Adrenal gland (tissue), 12 donors: Measurements from ENCODE around the gene ZBTB44. TPM values are rescaled to one million over a fixed set of nuclear protein-coding genes. Genes with fewer than 3 reads are reported as not detected.

ENCODE experiments used
- DNase-seq, 7 donors: peaks; one replicate each; pipeline ENCODE4 v3.0.0-alpha.2; 2019 to 2020
- H3K27ac ChIP-seq, 5 donors: fragments of 200-600 bp; sonication (generic) in 4 of 5; 1 replicate in 3 of 5; 2 replicates in 2 of 5; pipeline versions ENCODE4 v1.5.1 to v1.8.0; 2016 to 2020; ENCODE audit warnings: mild to moderate bottlenecking in 1 of 5
- H3K27me3 ChIP-seq: fragments of 200-600 bp; 2 replicates; pipeline ENCODE4 v1.8.0; 2021
- H3K36me3 ChIP-seq, 2 donors: fragments of 200-600 bp; replicated peaks in 1 of 2; 1 replicate in 1 of 2; 2 replicates in 1 of 2; pipeline versions ENCODE4 v1.5.1 to v1.8.0; 2018 to 2022
- H3K4me1 ChIP-seq, 2 donors: fragments of 200-600 bp; replicated peaks in 1 of 2; 1 replicate in 1 of 2; 2 replicates in 1 of 2; pipeline versions ENCODE4 v1.5.1 to v1.8.0; 2018 to 2021
- H3K4me3 ChIP-seq, 4 donors: fragments of 200-600 bp; sonication (generic) in 3 of 4; one replicate each; pipeline ENCODE4 v1.5.1; 2016 to 2018
- H3K9me3 ChIP-seq, 3 donors: fragments of 200-600 bp; sonication (generic) in 1 of 3; replicated peaks in 1 of 3; 1 replicate in 2 of 3; 2 replicates in 1 of 3; pipeline versions ENCODE4 v1.5.1 to v1.8.0; 2016 to 2021
- POLR2A ChIP-seq, 2 donors: fragments of 450-650 bp; IDR thresholded peaks; one replicate each; pipeline ENCODE4 v1.6.1; 2017; ENCODE audit warnings: antibody characterized with exemption in 2 of 2, mild to moderate bottlenecking in 2 of 2, moderate library complexity in 1 of 2
- WGBS, 4 donors: extraction: QIAGEN DNeasy Blood & Tissue Kit in 2 of 4; methylation state at CpG; one replicate each; pipeline versions ENCODE4 v1.1.5 to v1.1.7; 2013 to 2017; 5-methylcytosine and 5-hydroxymethylcytosine counted together
- intact Hi-C, 2 donors: fragments of 100-400 bp; cut with DNase I; formaldehyde crosslinking; loops; one replicate each; pipeline versions ENCODE4 v1.14.1 to v1.15.0; 2022 to 2023
- polyA plus RNA-seq, 3 donors: library from polyadenylated mRNA; stranded (reverse); fragments of 200-250 nt in 2 of 3; fragments of 350-450 nt in 1 of 3; fragmentation: Illumina TruSeq in 1 of 3; extraction: RNeasy Lipid Tissue Mini Kit (QIAGEN cat#74804) in 1 of 3; gene quantifications; one replicate each; pipeline ENCODE4 v1.2.3, GENCODE V29; 2013 to 2014
- total RNA-seq, 9 donors: library from RNA; depleted of rRNA in 4 of 9; stranded (reverse); fragments of >200 nt in 4 of 9; fragments of 120-200 nt in 1 of 9; fragmentation: NEBNext Ultra II Directional in 1 of 9; extraction: Animal tissue kit (Norgen Biotek cat#: 25700) in 1 of 9; gene quantifications; one replicate each; pipeline versions ENCODE4 v1.1.0 to v1.2.4, GENCODE V29; 2013 to 2023
- TF ChIP-seq, protein P1 (sequence below), 6 experiments: fragments of 450-650 bp in 4 of 6; fragments of 200-600 bp in 2 of 6; sonication (generic) in 1 of 6; IDR thresholded peaks; 1 replicate in 5 of 6; 2 replicates in 1 of 6; pipeline versions ENCODE4 v1.5.1 to v1.8.0; 2016 to 2021; ENCODE audit warnings: antibody characterized with exemption in 6 of 6, mild to moderate bottlenecking in 2 of 6, moderate library complexity in 1 of 6
- donor health status: healthy with polysubstance abuse.
- donor health status: Bipolar disorder and iron deficiency.
- donor health status: DM: yes; HTN: yes; CAD: no.
- donor health status: DM: no; HTN: no; CAD: no.
- donor health status: DM: no; HTN: no; CAD: no.
- donor health status: DM: yes; HTN: yes; CAD: no.

Gene ZBTB44
- total and polyA plus RNA-seq, 12 donors, result 10.1 to 94.3 (median 39.6) TPM

GRCh38 chr11:130330101-130330684, 15.5 kb upstream of the ZBTB44 start:
- H3K36me3 ChIP-seq, result no peaks in the 10 kb centered on the region
- intact Hi-C loops, result no loop called here
- no peaks in the 10 kb centered on the region for H3K27me3 ChIP-seq
- no peak overlapping the region for H3K4me3 ChIP-seq
- DNase-seq, result no peak
- H3K27ac ChIP-seq, result no peak overlapping the region
- TF ChIP-seq, protein P1, sequence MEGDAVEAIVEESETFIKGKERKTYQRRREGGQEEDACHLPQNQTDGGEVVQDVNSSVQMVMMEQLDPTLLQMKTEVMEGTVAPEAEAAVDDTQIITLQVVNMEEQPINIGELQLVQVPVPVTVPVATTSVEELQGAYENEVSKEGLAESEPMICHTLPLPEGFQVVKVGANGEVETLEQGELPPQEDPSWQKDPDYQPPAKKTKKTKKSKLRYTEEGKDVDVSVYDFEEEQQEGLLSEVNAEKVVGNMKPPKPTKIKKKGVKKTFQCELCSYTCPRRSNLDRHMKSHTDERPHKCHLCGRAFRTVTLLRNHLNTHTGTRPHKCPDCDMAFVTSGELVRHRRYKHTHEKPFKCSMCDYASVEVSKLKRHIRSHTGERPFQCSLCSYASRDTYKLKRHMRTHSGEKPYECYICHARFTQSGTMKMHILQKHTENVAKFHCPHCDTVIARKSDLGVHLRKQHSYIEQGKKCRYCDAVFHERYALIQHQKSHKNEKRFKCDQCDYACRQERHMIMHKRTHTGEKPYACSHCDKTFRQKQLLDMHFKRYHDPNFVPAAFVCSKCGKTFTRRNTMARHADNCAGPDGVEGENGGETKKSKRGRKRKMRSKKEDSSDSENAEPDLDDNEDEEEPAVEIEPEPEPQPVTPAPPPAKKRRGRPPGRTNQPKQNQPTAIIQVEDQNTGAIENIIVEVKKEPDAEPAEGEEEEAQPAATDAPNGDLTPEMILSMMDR (IDR thresholded peaks at IDR 0.05), result no peak
- TF ChIP-seq POLR2A (IDR thresholded peaks at IDR 0.05), result no peak
- 82 to 93% (median 85%) methylated on average over 1 of the region's 1 CpG for WGBS, 4 donors
- no peaks in the 10 kb centered on the region for H3K4me1 ChIP-seq
- no peaks in the 10 kb centered on the region for H3K9me3 ChIP-seq

- no peak for TF ChIP-seq POLR2A (IDR thresholded peaks at IDR 0.05)
- TF ChIP-seq, protein P1 (IDR thresholded peaks at IDR 0.05), result no peak
- DNase-seq, result no peak
- Histone ChIP-seq H3K36me3 (no peaks in the 10 kb centered on the region), H3K4me3 (no peak overlapping the region), H3K27me3 (no peaks in the 10 kb centered on the region), H3K4me1 (no peaks in the 10 kb centered on the region), H3K27ac (no peak overlapping the region), H3K9me3 (no peaks in the 10 kb centered on the region)
- 90 to 96% (median 95%) methylated on average over 3 of the region's 3 CpGs for WGBS, 4 donors
- intact Hi-C loops, result no loop called here
Measured at GRCh38 chr11:130328420-130328819, 13.7 kb upstream of the ZBTB44 start.

DNA sequence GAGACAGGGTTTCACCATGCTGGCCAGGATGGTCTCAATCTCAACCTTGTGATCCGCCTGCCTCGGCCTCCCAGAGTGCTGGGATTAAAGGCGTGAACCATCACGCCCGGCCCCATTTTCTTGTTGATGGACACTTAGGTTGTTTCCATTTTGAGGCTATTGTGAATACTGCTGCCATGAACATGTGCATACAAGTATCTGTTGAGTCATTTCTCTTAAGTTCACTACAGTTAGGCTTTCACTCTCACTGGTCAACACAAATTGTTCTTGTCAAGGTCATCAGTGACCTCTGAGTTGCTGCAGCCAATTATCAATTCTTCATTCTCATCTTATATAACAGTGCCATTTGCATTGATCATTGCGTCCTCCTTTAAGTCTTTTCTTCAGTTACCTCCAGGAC, 13.0 kb upstream of the ZBTB44 start:
- H3K27ac ChIP-seq, result no peak overlapping the region
- no peaks in the 10 kb centered on the region for H3K36me3 ChIP-seq
- no peaks in the 10 kb centered on the region for H3K9me3 ChIP-seq
- no peaks in the 10 kb centered on the region for H3K4me1 ChIP-seq
- DNase-seq, result no peak
- TF ChIP-seq POLR2A (IDR thresholded peaks at IDR 0.05), result no peak
- TF ChIP-seq, protein P1 (IDR thresholded peaks at IDR 0.05), result no peak
- no peaks in the 10 kb centered on the region for H3K27me3 ChIP-seq
- intact Hi-C loops, result no loop called here
- no peak overlapping the region for H3K4me3 ChIP-seq
- WGBS, 4 donors, result 88 to 99% (median 97%) methylated on average over 6 of the region's 6 CpGs

DNA sequence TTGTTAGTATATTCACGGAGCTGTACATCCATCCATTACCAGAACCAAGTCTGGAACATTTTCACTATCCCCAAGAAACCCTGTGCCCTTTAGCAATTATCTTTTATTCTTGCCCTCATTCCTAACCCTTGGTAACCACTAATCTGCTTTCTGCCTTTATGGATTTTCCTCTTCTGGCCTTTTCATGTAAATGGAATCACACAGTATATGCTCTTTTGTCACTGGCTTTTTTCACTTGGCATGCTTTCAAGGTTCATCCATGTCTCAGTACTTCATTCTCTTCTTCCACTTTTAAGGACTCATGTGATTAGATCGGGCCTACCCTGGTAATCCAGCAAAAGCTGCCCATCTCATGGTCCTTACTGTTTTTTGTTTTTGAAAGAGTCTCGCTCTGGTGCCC, 11.0 kb upstream of the ZBTB44 start:
- Histone ChIP-seq H3K9me3 (no peaks in the 10 kb centered on the region), H3K27ac (no peak overlapping the region), H3K27me3 (no peaks in the 10 kb centered on the region), H3K4me1 (no peaks in the 10 kb centered on the region), H3K4me3 (no peak overlapping the region), H3K36me3 (no peaks in the 10 kb centered on the region)
- DNase-seq, result no peak
- TF ChIP-seq POLR2A (IDR thresholded peaks at IDR 0.05), result no peak
- TF ChIP-seq, protein P1 (IDR thresholded peaks at IDR 0.05), result no peak
- intact Hi-C loops, result no loop called here
- 73 to 81% (median 76%) methylated on average over 3 of the region's 3 CpGs for WGBS, 4 donors
